ENCODE results near the gene ANKRD29. TPM values are rescaled to one million over a fixed set of nuclear protein-coding genes. Genes with fewer than 3 reads are reported as not detected.

ANKRD29 gene, protein sequence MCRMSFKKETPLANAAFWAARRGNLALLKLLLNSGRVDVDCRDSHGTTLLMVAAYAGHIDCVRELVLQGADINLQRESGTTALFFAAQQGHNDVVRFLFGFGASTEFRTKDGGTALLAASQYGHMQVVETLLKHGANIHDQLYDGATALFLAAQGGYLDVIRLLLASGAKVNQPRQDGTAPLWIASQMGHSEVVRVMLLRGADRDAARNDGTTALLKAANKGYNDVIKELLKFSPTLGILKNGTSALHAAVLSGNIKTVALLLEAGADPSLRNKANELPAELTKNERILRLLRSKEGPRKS
- total RNA-seq, result 0.32 and 0.46 TPM in 2 replicates

DNA sequence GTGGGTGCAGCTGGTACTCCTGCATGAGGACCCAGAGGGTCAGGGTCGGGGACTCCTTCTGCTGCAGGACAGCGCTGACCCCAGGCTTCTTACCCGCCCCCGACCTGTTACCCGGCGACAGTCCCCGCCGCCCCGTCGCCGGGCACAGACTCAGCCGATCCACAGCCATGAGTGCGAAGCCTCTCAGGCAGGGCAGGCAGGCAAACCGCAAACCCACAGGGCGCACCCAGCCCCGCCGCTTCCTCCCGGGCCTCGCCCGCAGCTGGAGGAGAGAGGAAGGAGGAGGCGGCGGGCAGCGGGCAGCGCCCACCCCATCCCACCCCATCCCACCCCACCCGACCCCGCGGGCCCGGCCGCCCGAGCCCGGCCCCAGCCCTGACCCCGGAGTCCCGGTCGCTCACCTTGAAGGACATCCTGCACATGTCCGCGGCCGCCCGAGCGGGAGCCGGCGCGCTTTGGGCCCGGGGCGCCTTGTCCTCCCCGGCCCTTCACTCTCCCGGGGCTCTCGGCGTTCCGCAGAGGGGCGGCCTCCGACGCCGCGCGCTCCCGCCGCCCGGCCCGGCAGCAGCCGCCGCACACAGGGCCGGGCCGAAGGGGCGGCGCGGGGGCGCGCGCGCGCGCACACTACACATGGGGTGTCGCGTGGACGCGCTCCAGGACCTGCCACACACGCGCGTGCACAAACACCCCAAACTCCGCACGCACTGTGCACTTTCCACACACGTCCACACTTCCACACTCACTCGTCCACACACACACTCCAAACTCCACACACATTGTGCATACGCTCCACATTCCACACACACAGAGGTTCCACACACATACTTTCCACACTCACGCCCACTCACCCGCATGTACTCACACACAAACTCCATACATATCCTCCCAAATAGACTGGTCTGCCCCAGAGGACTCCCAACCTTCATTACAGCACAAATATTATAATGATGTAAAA is at the start of gene ANKRD29:
Gene ANKRD29, minus strand, starts transcription at position 603 of the 955 bp plus-strand sequence. Its CDS starts 181 bp downstream, at position 422.
- no peak for DNase-seq (ENCODE audit: low read depth, low spot score)

DNA sequence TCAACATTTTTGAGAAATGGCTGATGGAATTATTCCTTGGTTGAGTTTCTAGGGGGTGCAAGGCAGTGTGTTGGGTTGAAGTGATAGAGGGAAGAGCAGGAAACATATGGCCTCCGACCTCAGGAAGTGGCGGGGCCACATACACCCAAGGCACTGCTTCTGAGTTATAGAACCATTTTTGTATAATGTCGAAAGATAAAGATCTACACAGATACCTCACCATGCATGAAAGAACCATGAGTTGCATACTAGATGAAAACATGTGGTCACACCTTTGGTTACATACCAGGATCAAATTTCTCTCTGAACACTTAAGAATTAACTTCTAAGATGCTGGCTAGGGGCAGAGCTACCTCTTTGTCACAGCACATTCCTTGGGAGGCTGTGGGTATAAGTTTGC is 49.7 kb upstream of the ANKRD29 start:
- DNase-seq (ENCODE audit: low read depth, low spot score), result no peak

DNA sequence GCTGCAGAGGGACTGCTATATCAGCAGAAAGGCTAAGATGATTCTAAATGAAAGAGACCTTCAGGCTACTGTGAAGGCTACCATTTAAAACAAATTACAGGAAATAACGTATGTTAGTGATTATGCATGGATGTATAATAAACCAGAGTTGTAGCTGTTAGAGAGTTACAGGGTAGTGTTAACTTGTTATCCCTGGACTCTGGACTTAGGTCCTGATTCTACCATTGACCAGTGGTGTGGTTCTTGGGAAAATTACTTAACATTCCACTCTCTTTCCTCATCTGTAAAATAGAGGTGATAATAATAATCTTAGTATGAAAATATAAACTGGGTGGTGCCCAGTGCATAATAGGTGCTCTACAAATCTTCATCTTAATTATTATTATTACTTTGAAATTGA is 48.7 kb upstream of the ANKRD29 start:
- no peak for DNase-seq (ENCODE audit: low read depth, low spot score)

DNA sequence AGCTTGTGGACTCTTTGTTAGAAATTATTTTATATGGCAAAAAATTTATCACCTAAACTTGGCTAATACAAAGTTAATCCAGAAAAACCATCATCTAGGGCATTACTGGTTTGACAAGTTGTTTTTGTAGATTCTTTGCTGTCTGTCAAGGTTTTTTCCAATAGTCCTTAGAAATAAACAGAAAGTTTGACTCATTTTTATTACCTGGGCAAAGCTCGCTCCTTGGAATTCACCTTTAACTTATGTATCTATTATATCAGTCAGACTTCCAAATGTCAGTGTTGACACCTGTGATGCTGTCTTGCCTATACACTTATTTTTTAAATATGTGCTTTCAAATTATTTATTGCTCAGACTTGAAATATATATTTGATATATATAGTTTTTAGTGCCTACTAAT is 48.2 kb upstream of the ANKRD29 start:
- no peak for DNase-seq (ENCODE audit: low read depth, low spot score)

DNA sequence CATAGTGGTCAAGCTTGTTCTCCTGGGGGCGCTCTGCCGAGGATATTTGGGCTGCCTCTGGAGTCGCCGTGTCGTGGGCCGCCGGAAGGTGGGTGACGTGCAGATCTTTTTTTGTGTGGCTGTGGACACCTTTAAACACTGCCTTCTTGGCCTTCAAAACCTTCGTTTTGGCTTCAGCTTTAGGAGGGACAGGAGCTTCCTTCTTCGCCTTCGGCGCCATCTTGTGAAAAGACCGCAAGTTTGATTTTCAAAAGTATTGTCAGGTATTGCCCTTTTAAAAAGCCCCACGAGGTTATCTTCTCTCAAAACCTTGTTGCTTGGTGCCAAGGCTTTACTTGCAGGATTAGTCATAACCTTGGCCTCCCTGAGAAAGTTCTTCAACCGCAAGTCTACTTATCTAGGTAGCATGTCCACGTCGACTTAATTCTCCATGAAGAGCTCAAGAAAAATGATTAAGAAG is 47.4 kb upstream of the ANKRD29 start:
- DNase-seq (ENCODE audit: low read depth, low spot score), result no peak

DNA sequence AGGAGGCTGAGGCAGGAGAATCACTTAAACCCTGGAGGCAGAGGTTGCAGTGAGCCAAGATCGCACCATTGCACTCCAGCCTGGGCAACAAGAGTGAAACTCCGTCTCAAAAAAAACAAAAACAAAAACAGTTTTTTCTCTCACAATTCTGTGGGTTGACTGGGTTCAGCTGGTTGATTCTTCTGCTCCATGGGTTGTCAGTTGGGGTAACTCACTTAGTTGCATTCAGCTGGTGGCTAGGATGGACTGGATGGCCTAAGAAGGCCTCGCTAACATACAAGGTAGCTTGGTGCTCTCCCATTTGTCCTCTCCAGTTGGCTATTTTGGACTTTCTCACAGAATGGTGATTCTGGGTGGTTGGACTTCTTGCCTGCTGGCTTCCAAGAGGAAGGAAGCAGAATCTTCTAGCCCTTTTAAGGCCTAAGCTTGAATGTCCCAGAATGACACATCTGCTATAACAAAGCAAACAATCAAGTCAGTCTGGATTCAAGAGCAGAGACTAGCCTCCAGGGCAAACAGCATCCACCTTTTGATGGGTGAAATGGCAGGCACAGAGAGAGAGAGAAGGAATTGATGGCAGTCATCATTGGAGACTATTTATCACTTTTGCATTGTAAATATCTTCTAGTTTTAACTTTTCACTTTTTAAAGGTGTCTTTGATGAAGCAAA is 44.4 kb upstream of the ANKRD29 start:
- no peak for DNase-seq (ENCODE audit: low read depth, low spot score)

DNA sequence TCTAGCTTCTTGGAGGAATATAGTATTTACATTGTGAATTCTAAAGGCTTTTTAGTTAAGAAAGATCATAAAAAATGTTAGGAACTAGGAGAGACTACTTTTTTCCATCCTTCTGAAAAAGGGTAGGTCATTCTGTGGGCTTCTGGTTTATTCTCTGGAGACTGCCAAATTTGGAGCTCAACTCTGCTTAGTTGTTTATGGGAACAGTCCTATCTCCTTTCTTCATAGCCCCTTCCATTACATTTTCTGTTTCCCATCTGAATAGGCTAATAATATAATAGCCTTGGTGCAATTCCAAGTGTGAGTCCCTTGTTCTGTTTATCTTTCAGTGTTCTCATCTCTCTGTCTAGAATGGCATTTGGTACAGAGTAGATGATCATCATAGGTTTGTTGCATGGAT is 42.1 kb upstream of the ANKRD29 start:
- no peak for DNase-seq (ENCODE audit: low read depth, low spot score)

DNA sequence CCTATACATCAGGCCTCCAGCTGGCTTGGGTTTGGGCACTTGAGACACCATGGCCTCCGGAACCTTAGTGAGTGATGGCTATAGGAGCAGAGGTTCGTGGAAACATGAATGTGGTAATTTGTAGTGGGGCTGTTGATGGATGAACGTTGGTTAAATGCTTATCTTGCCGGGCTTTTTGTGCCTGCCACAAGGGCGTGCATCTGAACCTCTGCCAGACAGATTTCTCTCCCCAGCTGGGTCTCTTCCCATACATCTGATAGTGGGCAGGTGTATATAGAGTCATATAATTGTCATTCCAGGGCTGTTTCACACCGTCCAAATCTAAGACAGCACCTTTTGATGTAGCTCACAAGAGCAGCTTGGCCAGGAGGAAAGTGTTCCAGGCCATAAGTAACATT is 41.3 kb upstream of the ANKRD29 start:
- no peak for DNase-seq (ENCODE audit: low read depth, low spot score)

DNA sequence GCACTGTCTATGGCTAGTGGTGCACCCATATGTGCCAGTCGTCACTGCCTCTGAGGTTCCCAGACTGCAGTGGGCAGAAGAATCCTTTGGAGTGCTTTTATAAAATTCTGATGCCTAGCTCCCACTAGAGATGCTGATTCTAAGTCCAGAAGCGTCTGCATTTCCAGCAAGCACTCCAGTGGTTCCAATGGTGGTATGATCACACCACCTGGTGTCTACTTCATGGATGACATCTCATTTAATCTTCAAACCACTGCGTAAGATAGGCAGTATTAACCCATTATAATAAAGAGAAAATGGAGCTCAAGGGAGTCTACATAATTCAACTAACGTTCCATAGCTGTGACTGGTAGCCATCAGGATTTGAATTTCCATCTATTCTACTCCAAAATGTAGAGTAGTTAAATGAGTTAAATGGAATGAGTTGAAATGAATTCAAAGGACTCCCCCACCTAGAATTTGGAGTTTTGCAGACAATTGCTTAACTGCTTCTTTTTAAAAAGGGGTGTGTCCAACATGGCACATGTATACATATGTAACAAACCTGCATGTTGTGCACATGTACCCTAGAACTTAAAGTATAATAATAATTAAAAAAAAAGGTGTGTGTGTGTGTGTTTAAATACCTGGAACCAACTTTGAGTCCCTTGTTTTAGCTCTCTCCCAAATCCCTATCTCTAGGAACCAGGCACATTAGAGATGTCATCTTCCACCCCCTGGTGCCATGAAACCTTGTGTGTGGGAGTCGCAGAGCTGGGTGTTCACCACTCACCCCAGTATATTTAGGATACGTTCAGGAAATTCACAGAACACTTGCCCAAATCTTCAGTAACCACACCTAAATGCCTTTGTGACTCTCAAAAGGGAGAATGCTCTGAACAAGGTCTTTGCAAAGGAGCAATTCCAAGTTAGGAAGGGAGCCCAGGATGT is 40.6 kb upstream of the ANKRD29 start:
- no peak for DNase-seq (ENCODE audit: low read depth, low spot score)

DNA sequence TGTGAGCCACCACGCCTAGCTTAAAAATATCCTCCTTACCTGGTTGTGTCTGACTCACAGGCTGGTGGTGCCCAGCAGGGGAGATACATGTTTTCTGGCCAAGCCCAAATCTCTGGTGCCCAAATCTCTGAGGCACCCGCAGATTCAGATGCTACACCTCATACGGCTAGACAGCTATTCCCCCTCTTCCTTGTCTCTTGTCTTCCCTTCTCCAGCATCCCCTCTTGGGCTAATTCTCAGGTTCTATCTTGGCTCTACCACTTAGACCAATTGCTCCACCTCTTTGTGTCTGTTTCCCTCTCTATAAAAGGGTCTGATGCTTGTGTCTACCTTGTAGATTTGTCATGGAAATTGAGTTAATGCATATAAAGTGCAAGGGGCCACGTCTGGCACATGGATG is 39.9 kb upstream of the ANKRD29 start:
- no peak for DNase-seq (ENCODE audit: low read depth, low spot score)

DNA sequence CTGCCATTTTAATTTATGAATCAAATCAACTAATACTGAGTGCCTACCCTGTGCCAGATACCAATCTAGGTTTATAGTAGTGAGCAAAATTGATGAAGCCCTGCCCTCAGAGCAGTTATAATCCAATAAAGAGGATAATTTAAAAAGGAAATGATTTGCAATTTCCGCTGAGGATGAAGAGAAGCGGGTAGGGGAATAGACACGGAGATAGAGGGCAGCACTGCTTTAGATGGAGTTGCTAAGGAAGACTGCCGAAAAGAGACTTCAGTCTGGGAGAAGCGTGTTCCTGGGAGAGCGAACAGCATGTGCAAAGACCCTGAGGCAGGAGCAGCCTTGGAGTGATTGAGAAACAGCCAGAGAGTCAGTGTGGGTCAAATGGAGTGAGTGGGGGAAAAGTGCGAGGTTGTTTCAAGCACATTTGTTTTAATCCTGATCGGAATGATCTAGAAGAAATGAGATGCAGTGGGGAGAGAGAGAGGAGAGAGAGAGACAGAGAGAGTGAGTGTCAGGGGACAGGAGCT is 38.9 kb upstream of the ANKRD29 start:
- DNase-seq (ENCODE audit: low read depth, low spot score), result no peak

DNA sequence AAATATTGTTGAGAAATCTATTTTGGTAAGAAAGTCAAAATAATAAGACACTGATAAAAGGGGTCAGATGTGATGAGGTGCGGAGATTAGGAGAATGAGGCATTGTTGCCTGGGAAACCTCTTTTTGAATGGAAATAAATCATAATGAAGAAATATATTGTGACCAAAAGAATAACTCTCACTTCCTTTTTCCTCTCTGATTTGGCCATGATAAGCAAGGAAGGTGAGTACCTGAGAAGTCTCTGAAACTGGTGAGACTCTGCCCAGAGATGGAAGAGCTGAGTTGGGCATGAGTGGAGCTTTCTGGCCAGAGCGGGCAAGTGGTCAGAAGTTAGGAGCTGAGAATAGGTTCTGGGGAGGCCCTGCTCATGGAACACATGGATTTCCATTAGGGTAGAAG is 38.3 kb upstream of the ANKRD29 start:
- DNase-seq (ENCODE audit: low read depth, low spot score), result no peak

DNA sequence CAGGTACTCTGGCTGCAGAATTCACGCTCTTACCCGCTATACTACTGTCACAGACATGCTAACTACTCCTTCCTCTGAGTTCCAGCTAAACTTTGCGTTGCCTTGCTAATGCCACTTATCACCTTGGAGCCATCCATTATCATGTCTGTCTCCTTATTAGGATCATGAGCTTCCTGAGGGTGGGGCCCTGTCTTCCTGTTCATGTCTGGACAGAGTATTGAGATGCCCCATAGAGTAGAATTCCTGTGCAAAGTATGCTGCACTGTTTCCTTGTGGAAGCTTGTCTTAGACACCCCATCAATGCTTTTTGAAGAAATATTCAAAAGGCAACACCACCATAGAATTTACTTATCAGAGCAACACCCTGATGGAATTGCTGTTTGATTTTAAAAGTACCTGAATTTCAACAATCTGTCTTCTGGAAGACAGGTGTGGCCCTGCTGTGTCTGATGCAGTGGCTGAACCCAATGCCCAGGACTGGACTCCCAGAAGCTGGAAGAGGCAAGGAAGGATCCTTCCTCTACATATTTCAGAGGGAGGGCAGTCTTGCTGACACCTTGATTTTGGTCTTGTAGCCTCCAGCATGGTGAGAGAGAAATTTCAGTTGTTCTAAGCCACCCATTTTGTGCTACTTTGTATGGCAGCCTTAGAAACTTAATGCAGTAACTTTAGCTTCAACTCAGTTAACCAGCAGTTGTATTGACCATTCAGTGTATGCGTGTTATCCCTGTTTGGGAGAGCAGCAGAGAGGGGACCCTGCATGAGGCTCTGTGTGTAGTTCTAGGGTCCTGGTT is 32.1 kb upstream of the ANKRD29 start:
- DNase-seq (ENCODE audit: low read depth, low spot score), result no peak

DNA sequence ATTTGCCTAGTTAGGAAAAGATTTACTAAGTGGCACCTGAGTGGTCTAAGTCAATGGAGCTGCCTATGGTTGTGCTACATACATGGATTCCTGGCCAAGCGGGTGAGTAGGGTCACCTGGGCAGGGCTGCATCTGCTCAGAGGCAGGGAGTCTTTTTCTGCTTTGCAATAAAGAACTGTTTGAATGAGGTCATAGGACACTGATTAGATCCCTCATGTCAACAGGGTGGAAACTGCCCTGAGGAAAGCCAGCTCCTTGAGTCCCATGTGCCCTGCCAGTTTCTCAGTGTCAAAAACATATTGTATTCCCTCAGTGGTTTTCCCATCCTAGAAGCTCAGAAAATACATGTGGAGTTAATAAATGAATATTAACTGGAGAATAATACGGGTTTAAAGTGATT is 31.1 kb upstream of the ANKRD29 start:
- no peak for DNase-seq (ENCODE audit: low read depth, low spot score)

DNA sequence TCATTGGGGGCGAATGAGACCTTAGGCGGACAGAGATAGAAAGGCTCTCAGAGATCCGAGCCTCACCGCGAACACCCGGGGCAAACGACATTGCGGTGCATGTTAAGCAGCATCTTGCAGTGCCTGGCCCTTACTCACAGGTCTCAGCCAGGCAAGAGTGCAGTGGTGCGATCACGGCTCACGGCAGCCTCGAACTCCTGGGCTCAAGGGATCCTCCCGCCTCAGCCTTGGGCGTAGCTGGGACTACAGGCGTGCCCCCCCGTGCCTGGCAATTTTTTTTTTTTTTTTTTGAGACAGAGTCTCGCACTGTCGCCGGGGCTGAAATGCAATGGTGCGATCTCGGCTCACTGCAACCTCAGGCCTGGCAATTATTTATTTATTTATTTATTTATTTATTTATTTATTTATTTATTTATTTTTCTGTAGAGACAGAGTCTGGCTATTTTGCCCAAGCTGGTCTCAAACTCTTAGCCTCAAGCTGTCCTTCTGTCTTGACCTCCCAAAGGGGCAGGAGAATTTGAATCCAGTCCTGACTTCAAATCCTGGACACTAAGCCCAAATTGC is 27.9 kb upstream of the ANKRD29 start:
- no peak for DNase-seq (ENCODE audit: low read depth, low spot score)

DNA sequence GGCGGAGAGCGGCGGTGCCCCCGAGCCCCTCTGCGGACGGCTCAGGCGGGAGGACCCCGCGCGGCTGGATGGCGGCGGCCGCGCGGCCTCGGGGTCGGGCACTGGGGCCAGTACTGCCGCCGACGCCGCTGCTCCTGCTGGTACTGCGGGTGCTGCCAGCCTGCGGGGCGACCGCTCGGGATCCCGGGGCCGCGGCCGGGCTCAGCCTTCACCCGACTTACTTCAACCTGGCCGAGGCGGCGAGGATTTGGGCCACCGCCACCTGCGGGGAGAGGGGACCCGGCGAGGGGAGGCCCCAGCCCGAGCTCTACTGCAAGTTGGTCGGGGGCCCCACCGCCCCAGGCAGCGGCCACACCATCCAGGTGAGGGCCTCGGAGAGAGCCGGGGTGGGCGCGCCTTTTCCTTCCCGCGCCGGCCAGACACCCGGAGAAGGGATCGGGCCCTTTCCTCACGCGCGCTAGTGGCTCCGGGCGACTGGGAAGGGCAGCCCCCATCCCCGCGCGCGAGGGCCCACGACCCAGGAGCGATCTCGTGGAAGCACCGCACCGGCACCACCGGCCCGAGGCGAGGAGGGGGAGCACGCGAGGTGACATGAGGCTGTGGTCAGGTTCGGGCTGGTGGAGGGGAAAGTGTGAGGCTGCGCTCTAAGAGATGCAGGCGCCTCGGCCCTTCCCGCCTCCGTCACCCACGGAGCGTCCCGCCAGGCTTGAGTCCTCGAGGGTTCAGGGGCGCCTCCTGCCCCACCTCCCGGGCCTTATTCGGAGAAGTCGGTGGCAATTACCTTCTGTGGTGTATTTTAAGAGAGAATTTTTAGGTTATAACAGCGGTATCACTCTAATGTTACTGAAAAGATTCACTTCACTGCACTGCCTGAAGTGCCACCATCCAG is 27.1 kb upstream of the ANKRD29 start:
- no peak for DNase-seq (ENCODE audit: low read depth, low spot score)

DNA sequence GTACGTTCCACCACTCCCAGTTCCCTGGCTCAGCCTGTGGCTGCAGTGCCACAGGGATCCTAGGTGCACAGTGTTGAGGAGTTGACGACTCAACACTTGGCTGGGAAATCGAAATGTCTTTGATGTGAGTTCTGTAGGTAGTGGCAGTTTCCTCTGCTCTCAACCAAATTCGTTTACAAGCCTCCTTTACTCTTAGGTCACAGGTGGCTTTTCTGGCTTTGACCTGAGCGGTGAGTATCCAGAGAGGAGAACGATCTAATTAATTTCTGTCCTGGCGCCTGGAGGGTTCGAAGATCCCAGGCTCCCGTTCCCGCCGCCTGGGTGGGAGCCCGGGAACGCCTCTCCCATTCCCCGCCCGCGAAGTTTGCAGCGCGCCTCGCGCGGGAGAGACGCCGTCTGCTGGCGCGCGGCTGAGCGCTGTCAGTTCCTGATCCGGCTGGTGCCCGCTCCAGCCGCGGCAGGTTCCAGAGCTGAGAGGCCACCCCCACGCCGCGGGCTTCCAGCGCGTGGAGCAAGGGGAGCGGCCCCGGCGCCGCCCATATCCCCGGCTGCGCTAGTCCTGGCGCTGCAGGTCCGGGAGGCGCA is 26.4 kb upstream of the ANKRD29 start, which contains the start of gene LAMA3:
Gene LAMA3, plus strand, starts transcription at position 423 of the 585 bp plus-strand sequence. CDS start 231 bp downstream, outside the sequence.
- DNase-seq (ENCODE audit: low read depth, low spot score), result no peak

DNA sequence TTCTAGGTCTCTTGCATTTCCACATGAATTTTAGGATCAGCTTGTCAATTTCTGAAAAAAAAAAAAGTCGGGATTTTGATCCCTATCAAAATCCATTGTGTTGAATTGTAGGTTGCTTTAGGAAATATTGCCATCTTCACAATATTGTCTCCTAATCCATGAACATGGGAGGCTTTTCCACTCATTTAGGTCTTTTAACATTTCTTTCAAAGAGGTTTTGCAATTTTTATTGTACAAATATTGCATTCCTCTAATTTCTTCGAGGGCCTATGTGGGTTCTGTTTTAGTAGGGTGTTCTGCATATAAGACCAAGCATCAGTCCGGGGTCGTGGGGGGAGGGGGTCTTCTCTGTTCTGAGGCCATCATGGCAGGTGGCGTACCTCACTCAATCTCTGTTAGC is 25.8 kb upstream of the ANKRD29 start:
- DNase-seq (ENCODE audit: low read depth, low spot score), result no peak

Measured in pulmonary artery endothelial cell (primary cell).